HEK293 (cell line): ENCODE results near the gene PGC.
A peak's percentile ranks its signal among the peaks of the same experiment; 100 is the strongest.

Experiments used
- SALL2 ChIP-seq: fragments of 450-650 bp; formaldehyde crosslinking; IDR thresholded peaks from 2 replicates; pipeline ENCODE4 v1.5.0; 2017; ENCODE audit warnings: missing biosample characterization, mild to moderate bottlenecking, missing genetic modification characterization, borderline replicate concordance
- SP3 ChIP-seq: fragments of 450-650 bp; formaldehyde crosslinking; IDR thresholded peaks from 2 replicates; pipeline ENCODE4 v1.5.1; 2016; ENCODE audit warnings: missing biosample characterization, missing genetic modification characterization
- ZBTB1 ChIP-seq: fragments of 450-650 bp; formaldehyde crosslinking; IDR thresholded peaks from 2 replicates; pipeline ENCODE4 v1.5.1; 2016; ENCODE audit warnings: missing biosample characterization, missing genetic modification characterization
- ZBTB7A ChIP-seq: fragments of 450-650 bp; formaldehyde crosslinking; IDR thresholded peaks from 2 replicates; pipeline ENCODE4 v1.5.1; 2016; ENCODE audit warnings: low read depth, missing biosample characterization, missing genetic modification characterization
- ZFP3 ChIP-seq: fragments of 450-650 bp; formaldehyde crosslinking; IDR thresholded peaks from 2 replicates; pipeline ENCODE4 v1.5.1; 2016; ENCODE audit warnings: low read depth, missing biosample characterization, missing genetic modification characterization
- ZNF121 ChIP-seq: fragments of 450-650 bp; formaldehyde crosslinking; IDR thresholded peaks from 2 replicates; pipeline ENCODE4 v1.5.1; 2016; ENCODE audit warnings: missing biosample characterization, missing genetic modification characterization
- ZNF133 ChIP-seq: fragments of 450-650 bp; formaldehyde crosslinking; IDR thresholded peaks from 2 replicates; pipeline ENCODE4 v1.5.1; 2016; ENCODE audit warnings: missing biosample characterization, missing genetic modification characterization
- ZNF146 ChIP-seq: fragments of 450-650 bp; formaldehyde crosslinking; IDR thresholded peaks from 2 replicates; pipeline ENCODE4 v1.5.1; 2016; ENCODE audit warnings: missing biosample characterization, missing genetic modification characterization
- ZNF169 ChIP-seq: fragments of 450-650 bp; formaldehyde crosslinking; IDR thresholded peaks from 2 replicates; pipeline ENCODE4 v1.5.1; 2016; ENCODE audit warnings: missing biosample characterization, missing genetic modification characterization
- ZNF202 ChIP-seq: fragments of 450-650 bp; formaldehyde crosslinking; IDR thresholded peaks from 2 replicates; pipeline ENCODE4 v1.5.1; 2016; ENCODE audit warnings: missing biosample characterization, missing genetic modification characterization, borderline replicate concordance
- ZNF211 ChIP-seq: fragments of 450-650 bp; formaldehyde crosslinking; IDR thresholded peaks from 2 replicates; pipeline ENCODE4 v1.5.1; 2016; ENCODE audit warnings: low read depth, missing biosample characterization, missing genetic modification characterization
- ZNF214 ChIP-seq: fragments of 450-650 bp; formaldehyde crosslinking; IDR thresholded peaks from 2 replicates; pipeline ENCODE4 v1.5.1; 2017; ENCODE audit warnings: missing biosample characterization, mild to moderate bottlenecking, missing genetic modification characterization, borderline replicate concordance
- ZNF274 ChIP-seq, 2 experiments: fragments of 200-500 bp in 1 of 2; fragments of 450-650 bp in 1 of 2; sonication (Bioruptor generic) in 1 of 2; formaldehyde crosslinking in 1 of 2; IDR thresholded peaks; 2 replicates each; pipeline versions ENCODE4 v1.5.1 to v1.6.1; 2014 to 2016; ENCODE audit warnings: borderline replicate concordance in 1 of 2, inconsistent platforms in 1 of 2, low read length in 1 of 2, missing biosample characterization in 1 of 2, missing genetic modification characterization in 1 of 2
- ZNF404 ChIP-seq: fragments of 450-650 bp; formaldehyde crosslinking; IDR thresholded peaks from 2 replicates; pipeline ENCODE4 v1.5.1; 2017; ENCODE audit warnings: missing biosample characterization, missing genetic modification characterization
- ZNF48 ChIP-seq: fragments of 450-650 bp; formaldehyde crosslinking; IDR thresholded peaks from 2 replicates; pipeline ENCODE4 v1.5.1; 2016; ENCODE audit warnings: missing biosample characterization, missing genetic modification characterization
- ZNF530 ChIP-seq: fragments of 450-650 bp; formaldehyde crosslinking; IDR thresholded peaks from 2 replicates; pipeline ENCODE4 v1.5.1; 2016; ENCODE audit warnings: low read depth, missing biosample characterization, missing genetic modification characterization
- ZNF555 ChIP-seq: fragments of 450-650 bp; formaldehyde crosslinking; conservative IDR thresholded peaks from 2 replicates; pipeline ENCODE4 v1.5.1; 2017; ENCODE audit warnings: missing biosample characterization, mild to moderate bottlenecking, missing genetic modification characterization, inconsistent platforms
- ZNF600 ChIP-seq: fragments of 450-650 bp; formaldehyde crosslinking; IDR thresholded peaks from 2 replicates; pipeline ENCODE4 v1.5.1; 2016; ENCODE audit warnings: missing biosample characterization, missing genetic modification characterization
- ZNF701 ChIP-seq: fragments of 450-650 bp; formaldehyde crosslinking; IDR thresholded peaks from 2 replicates; pipeline ENCODE4 v1.5.1; 2016; ENCODE audit warnings: missing biosample characterization, missing genetic modification characterization
- ZNF747 ChIP-seq: fragments of 450-650 bp; formaldehyde crosslinking; IDR thresholded peaks from 2 replicates; pipeline ENCODE4 v1.5.1; 2016; ENCODE audit warnings: missing biosample characterization, missing genetic modification characterization
- ZNF768 ChIP-seq: fragments of 450-650 bp; formaldehyde crosslinking; IDR thresholded peaks from 2 replicates; pipeline ENCODE4 v1.5.1; 2018; ENCODE audit warnings: missing biosample characterization, mild to moderate bottlenecking, missing genetic modification characterization
- ZNF792 ChIP-seq: fragments of 450-650 bp; formaldehyde crosslinking; IDR thresholded peaks from 2 replicates; pipeline ENCODE4 v1.5.1; 2016; ENCODE audit warnings: missing biosample characterization, missing genetic modification characterization
- TF ChIP-seq, protein P1 (sequence below): fragments of 450-650 bp; formaldehyde crosslinking; IDR thresholded peaks from 2 replicates; pipeline ENCODE4 v1.5.1; 2016; ENCODE audit warnings: missing biosample characterization, missing genetic modification characterization
- TF ChIP-seq, protein P2 (sequence below): fragments of 450-650 bp; formaldehyde crosslinking; IDR thresholded peaks from 2 replicates; pipeline ENCODE4 v1.5.1; 2016; ENCODE audit warnings: missing biosample characterization, missing genetic modification characterization
- TF ChIP-seq, protein P3 (sequence below): fragments of 450-650 bp; formaldehyde crosslinking; IDR thresholded peaks from 2 replicates; pipeline ENCODE4 v1.5.1; 2016; ENCODE audit warnings: missing biosample characterization, missing genetic modification characterization, borderline replicate concordance
- TF ChIP-seq, protein P4 (sequence below): fragments of 450-650 bp; formaldehyde crosslinking; IDR thresholded peaks from 2 replicates; pipeline ENCODE4 v1.5.1; 2016; ENCODE audit warnings: missing biosample characterization, missing genetic modification characterization
- TF ChIP-seq, protein P5 (sequence below): fragments of 450-650 bp; formaldehyde crosslinking; IDR thresholded peaks from 2 replicates; pipeline ENCODE4 v1.5.1; 2016; ENCODE audit warnings: missing biosample characterization, missing genetic modification characterization, low read depth
- TF ChIP-seq, protein P6 (sequence below): fragments of 450-650 bp; formaldehyde crosslinking; IDR thresholded peaks from 2 replicates; pipeline ENCODE4 v1.5.1; 2017; ENCODE audit warnings: missing biosample characterization, missing genetic modification characterization
- TF ChIP-seq, protein P7 (sequence below): fragments of 450-650 bp; formaldehyde crosslinking; IDR thresholded peaks from 2 replicates; pipeline ENCODE4 v1.5.1; 2017; ENCODE audit warnings: missing biosample characterization, missing genetic modification characterization

Gene PGC

DNA sequence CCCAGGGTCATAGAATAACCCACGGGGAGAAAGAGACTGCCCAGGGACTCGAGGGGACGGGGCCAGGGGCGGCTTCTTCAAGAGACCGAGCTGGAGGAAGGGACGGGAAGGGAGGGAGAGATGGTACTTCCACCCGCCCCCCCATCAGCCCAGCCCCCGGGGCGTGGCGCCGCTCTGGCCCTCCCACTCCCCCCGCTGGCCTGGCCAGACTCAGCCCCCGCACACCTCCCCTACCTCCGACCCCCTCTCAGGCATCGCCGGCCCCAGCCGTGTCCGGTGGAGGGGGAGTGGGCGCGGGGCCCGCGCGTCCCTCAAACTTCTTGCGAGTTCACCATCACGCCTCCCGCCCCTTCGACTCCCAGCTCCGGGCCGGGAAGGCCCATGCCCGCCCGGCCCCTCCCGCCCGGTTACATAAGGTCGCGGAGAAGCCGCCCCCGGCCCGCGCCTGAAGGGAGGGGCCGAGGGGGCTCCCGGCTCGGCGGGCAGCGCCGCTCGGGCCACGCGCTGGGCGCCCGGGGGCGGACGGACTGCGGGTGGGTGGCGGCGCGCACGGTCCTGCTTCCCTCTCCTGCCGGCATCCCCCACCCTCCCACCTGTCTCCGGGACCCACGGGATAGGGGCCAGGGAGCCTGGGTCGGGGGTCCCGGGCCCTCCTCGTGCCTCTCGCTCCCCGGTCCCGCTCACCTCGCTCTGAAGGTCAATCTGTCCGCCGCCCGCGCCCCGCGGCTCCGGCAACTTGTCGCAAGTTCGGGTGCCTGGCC, 12.4 kb downstream of the PGC start (continued):
- TF ChIP-seq, protein P1, sequence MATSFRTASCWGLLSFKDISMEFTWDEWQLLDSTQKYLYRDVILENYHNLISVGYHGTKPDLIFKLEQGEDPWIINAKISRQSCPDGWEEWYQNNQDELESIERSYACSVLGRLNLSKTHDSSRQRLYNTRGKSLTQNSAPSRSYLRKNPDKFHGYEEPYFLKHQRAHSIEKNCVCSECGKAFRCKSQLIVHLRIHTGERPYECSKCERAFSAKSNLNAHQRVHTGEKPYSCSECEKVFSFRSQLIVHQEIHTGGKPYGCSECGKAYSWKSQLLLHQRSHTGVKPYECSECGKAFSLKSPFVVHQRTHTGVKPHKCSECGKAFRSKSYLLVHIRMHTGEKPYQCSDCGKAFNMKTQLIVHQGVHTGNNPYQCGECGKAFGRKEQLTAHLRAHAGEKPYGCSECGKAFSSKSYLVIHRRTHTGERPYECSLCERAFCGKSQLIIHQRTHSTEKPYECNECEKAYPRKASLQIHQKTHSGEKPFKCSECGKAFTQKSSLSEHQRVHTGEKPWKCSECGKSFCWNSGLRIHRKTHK, result no peak
- TF ChIP-seq, protein P2, sequence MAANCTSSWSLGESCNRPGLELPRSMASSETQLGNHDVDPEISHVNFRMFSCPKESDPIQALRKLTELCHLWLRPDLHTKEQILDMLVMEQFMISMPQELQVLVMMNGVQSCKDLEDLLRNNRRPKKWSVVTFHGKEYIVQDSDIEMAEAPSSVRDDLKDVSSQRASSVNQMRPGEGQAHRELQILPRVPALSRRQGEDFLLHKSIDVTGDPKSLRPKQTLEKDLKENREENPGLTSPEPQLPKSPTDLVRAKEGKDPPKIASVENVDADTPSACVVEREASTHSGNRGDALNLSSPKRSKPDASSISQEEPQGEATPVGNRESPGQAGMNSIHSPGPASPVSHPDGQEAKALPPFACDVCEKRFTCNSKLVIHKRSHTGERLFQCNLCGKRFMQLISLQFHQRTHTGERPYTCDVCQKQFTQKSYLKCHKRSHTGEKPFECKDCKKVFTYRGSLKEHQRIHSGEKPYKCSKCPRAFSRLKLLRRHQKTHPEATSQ (tag by site-specific recombination), result no peak
- TF ChIP-seq SALL2 (tag by site-specific recombination) (no peak), ZNF274 (IDR thresholded peaks at IDR 0.05; ENCODE audit: low read length) (no peak), ZNF274 (tag by site-specific recombination; IDR thresholded peaks at IDR 0.05; ENCODE audit: borderline replicate concordance) (no peak), ZNF600 (tag by site-specific recombination) (no peak), ZNF214 (tag by site-specific recombination) (no peak), ZNF121 (tag by site-specific recombination) (no peak), ZNF701 (tag by site-specific recombination) (no peak), ZNF202 (tag by site-specific recombination) (no peak), ZNF48 (no peak), ZNF404 (tag by site-specific recombination) (no peak), ZNF211 (no peak), ZNF133 (tag by site-specific recombination) (no peak; the same call in 1 of the 2 replicates), ZBTB7A (tag by site-specific recombination) (no peak), ZNF530 (tag by site-specific recombination) (no peak), SP3 (tag by site-specific recombination) (peak; percentile 91), ZNF747 (no peak), ZFP3 (tag by site-specific recombination) (no peak), ZNF555 (tag by site-specific recombination) (no peak), ZBTB1 (tag by site-specific recombination) (no peak), ZNF146 (no peak), ZNF792 (tag by site-specific recombination) (no peak), ZNF169 (tag by site-specific recombination) (no peak), ZNF768 (tag by site-specific recombination) (no peak)
- TF ChIP-seq, protein P3, sequence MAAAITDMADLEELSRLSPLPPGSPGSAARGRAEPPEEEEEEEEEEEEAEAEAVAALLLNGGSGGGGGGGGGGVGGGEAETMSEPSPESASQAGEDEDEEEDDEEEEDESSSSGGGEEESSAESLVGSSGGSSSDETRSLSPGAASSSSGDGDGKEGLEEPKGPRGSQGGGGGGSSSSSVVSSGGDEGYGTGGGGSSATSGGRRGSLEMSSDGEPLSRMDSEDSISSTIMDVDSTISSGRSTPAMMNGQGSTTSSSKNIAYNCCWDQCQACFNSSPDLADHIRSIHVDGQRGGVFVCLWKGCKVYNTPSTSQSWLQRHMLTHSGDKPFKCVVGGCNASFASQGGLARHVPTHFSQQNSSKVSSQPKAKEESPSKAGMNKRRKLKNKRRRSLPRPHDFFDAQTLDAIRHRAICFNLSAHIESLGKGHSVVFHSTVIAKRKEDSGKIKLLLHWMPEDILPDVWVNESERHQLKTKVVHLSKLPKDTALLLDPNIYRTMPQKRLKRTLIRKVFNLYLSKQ (tag by site-specific recombination), result no peak
- TF ChIP-seq, protein P4, sequence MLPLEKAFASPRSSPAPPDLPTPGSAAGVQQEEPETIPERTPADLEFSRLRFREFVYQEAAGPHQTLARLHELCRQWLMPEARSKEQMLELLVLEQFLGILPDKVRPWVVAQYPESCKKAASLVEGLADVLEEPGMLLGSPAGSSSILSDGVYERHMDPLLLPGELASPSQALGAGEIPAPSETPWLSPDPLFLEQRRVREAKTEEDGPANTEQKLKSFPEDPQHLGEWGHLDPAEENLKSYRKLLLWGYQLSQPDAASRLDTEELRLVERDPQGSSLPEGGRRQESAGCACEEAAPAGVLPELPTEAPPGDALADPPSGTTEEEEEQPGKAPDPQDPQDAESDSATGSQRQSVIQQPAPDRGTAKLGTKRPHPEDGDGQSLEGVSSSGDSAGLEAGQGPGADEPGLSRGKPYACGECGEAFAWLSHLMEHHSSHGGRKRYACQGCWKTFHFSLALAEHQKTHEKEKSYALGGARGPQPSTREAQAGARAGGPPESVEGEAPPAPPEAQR (tag by site-specific recombination), result no peak
- TF ChIP-seq, protein P5, sequence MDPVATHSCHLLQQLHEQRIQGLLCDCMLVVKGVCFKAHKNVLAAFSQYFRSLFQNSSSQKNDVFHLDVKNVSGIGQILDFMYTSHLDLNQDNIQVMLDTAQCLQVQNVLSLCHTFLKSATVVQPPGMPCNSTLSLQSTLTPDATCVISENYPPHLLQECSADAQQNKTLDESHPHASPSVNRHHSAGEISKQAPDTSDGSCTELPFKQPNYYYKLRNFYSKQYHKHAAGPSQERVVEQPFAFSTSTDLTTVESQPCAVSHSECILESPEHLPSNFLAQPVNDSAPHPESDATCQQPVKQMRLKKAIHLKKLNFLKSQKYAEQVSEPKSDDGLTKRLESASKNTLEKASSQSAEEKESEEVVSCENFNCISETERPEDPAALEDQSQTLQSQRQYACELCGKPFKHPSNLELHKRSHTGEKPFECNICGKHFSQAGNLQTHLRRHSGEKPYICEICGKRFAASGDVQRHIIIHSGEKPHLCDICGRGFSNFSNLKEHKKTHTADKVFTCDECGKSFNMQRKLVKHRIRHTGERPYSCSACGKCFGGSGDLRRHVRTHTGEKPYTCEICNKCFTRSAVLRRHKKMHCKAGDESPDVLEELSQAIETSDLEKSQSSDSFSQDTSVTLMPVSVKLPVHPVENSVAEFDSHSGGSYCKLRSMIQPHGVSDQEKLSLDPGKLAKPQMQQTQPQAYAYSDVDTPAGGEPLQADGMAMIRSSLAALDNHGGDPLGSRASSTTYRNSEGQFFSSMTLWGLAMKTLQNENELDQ (tag by site-specific recombination), result no peak
- TF ChIP-seq, protein P6, sequence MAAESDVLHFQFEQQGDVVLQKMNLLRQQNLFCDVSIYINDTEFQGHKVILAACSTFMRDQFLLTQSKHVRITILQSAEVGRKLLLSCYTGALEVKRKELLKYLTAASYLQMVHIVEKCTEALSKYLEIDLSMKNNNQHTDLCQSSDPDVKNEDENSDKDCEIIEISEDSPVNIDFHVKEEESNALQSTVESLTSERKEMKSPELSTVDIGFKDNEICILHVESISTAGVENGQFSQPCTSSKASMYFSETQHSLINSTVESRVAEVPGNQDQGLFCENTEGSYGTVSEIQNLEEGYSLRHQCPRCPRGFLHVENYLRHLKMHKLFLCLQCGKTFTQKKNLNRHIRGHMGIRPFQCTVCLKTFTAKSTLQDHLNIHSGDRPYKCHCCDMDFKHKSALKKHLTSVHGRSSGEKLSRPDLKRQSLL, result no peak
- TF ChIP-seq, protein P7, sequence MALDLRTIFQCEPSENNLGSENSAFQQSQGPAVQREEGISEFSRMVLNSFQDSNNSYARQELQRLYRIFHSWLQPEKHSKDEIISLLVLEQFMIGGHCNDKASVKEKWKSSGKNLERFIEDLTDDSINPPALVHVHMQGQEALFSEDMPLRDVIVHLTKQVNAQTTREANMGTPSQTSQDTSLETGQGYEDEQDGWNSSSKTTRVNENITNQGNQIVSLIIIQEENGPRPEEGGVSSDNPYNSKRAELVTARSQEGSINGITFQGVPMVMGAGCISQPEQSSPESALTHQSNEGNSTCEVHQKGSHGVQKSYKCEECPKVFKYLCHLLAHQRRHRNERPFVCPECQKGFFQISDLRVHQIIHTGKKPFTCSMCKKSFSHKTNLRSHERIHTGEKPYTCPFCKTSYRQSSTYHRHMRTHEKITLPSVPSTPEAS (tag by site-specific recombination), result no peak
